ENCODE measurements around the gene DLG4.
A peak's percentile ranks its signal among the peaks of the same experiment; 100 is the strongest.

Gene DLG4

DNA sequence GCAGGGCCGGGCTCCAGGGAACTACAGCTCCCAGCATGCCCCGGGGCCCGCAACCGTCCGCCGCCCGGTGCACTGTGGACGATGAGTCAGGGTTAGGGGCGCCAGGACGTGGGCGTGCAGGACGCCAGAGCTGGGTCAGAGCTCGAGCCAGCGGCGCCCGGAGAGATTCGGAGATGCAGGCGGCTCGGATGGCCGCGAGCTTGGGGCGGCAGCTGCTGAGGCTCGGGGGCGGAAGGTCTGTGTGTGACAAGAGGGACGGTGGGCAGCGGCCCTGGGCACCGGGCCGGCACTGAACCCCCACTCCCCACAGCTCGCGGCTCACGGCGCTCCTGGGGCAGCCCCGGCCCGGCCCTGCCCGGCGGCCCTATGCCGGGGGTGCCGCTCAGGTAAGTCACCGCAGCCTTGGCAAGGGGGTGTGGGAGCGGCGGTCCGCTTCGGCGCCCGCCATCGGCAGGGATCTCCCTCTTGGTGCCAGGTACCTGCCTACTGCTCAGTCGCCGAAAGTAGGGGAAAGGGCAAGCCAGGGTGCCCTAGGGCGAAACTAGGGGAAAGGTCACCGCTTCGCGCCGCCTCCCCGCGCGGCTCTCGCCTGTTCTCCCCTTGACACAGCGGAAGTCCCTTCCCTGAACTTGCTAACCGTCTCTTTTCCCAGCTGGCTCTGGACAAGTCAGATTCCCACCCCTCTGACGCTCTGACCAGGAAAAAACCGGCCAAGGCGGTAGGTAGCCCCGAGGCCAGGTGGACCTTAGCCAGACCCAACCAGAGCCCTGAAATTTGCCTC, at the start of gene DLG4, which contains the start of gene ACADVL:
TSS of gene DLG4 (minus strand) at position 25 of the 781 bp plus-strand sequence.
TSS of gene ACADVL (plus strand) at position 127 of the 781 bp plus-strand sequence. CDS start at position 174, 47 bp downstream.
- DNase-seq, result peak; percentile 76

DNA sequence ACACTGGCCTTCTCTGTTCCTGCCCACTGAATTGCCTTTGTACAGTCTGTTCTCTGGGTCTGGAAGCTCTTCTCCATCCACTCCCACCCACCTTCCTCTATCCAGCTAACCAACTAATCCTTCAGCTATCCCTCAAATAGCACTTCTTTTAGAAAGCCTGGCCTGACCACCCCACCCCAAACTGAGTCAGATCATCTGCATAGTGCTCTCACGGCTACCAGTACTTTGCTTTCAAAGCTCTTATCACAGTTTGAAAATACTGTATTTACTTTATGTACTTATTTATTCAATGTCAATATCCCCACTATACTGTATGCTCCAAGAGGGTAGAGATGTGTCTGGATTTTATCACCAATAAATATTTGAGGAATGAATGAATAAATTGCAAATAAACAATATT, 47.1 kb upstream of the DLG4 start:
- no peak for DNase-seq

DNA sequence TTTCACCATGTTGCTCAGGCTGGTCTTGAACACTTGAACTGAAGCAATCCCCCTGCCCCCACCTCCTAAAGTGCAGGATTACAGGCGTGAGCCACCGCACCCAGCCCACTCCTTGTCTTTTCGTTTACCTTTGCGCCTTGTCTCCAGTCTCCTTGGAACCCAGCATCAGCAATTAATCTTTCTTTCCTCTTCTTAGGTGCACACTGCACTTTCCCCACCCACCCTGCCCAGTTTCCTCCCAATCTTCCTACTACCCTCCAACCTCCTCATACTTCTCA, 44.1 kb upstream of the DLG4 start:
- DNase-seq, result no peak

DNA sequence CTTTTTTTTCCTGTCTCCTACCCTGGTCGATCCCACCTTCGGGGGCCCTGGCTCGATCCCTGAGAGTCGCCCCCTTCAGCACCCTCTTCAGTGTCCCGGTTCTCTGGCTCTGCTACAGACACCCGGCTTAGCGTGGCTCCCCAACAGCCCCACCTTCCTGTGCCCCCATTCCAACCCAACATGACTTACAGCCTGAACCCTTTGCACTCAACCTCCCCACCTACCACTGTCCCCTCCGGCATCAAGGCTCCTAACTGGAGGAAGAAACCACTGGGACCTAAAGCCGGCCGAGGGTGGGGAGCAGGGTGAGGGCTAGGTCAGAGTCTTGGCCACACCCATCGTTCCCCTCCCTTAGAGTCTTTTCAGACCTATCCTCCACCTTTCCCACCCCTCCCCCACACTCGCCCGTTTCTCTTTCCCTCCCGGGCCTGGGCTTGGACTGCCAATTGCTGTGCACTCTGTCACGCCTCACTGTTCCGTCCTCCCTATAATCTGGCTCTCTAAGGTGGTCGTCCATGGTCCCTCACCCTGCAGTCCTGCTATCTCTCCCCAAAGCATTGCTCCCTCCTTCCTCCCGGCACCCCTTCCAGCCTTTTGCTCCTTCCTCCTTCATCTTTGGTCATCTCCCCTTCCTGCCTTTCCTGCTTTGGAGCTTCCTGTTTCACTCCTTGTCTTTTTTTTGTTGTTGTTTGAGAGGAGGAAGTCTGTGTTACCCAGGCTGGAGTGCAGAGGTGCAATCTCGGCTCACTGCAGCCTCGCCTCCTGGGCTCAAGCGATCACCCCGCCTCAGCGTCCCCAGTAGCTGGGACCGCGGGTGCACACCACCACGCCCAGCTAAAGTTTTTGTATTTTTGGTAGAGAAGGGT, 43.5 kb upstream of the DLG4 start:
- DNase-seq, result no peak

DNA sequence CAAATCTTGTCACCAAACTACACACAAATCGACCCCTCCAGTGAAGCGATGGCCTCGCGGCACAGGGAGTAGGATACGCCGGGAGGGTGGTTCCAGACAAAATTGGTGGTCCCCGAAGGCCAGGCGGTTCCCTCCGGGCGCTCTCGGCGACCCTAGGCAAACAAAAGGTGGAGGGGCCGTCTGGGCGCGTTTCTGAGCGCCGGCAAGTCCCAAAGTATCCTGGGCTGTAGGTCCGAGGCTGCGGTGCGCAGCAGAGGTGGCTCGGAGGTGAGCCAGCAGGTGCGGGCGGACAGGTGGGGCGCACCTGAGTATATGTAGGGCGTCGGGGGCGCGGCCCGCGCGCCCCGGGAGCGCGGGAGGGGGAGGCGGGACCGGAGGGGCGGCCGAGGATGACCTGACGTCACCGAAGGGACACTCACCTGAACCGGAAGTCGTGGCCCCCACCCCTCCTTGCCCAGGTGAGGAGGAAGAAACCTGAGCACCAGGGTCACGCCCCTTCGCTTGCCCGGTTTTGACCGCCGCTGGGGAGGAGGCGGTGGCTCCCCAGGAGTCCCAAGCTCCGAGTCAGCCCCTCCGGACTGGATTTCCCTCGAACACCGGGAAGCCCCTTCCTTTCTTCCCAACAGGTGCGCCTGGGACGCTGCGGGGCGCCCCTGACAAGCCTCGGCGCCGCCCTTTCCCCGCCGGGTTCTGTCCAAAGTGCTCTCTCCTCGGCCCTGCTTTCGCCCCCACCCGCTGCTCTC, 42.7 kb upstream of the DLG4 start, which contains the start of gene CLDN7:
TSS of gene CLDN7 (minus strand) at position 287 of the 743 bp plus-strand sequence. CDS start 435 bp downstream, outside the sequence.
- no peak for DNase-seq

DNA sequence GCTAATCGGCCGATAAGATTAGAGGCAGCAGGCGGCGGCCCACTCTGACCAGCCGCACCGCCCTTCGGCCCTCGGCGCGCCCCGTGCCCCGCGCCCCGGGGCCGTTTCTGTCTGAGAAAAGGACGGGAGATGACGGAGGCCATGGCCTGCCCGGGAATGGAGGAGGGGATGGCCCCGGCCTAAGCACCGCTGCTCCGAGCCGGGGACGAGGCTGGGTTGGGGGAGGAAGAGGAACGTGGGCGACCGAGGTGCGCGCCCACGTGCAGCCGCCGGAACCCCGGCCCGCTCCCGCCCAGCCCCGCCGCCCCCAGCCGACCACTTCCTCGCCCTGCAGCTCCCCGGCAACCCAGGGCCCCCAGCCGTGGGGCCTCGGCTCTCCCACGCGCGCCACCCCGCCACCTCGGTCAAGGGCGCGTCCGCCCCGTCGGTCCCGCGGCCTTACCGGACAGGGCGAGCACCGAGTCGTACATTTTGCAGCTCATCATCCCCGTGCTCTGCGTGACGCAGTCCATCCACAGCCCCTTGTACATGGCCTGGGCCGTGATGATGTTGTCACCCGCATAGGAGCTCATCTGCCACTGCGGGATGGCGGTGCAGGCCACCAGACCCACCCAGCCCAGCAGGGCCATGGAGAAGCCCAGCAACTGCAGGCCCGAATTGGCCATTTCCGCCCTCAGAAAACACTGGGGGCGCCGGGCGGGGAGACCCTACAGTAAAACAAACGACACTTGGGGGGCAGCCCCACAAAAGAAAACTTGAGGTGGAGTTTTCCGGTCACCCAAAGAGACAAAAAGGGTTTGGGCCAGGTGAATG, 41.9 kb upstream of the DLG4 start:
- DNase-seq, result peak; percentile 33

DNA sequence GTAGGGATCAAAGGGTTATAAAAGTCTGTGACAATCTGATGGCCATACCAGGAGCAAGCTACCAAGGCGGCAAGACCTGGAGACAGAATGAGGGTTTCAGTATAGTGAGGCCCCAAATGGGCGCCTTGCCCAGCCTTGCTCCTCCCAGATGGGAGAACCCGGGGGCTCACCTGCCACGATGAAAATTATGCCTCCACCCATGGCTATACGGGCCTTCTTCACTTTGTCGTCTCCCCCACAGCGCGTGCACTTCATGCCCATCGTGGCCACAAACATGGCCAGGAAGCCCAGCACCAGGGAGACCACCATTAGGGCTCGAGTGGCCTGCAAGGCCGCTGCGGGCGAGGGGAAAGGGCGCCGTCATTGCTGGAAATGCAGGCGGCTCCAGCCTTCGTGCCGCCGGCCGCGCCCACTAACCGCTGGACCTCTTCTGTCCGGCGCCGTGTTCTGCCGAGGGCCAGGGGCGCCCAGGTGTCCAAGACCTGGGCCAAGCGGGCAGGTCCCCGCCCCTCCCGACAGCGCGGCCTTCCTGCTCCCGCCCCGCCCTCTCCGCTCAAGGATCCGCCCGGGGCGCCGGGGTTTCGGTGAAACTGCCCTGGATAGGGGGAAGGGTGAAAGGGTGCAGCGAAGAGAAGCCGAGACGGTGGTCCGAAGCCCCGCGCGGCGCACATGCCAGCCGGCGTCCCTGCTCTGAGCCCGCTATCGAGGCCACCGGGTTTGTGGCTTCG, 41.2 kb upstream of the DLG4 start:
- no peak for DNase-seq

DNA sequence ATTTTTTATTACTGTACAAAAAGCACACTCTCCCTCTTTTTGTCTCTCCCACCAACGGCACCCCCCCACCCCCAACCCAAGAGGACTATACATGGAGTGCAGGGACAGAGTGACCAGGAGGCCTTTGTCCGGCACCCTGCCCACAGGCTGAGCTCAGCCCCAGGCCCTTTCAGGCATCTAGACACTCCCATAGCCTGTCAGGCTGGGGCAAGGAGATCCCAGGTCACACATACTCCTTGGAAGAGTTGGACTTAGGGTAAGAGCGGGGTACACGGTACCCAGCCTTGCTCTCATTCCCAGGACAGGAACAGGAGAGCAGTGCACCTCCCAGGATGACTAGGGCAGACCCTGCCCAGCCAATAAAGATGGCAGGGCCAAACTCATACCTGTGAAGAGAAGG, 40.5 kb upstream of the DLG4 start:
- no peak for DNase-seq

DNA sequence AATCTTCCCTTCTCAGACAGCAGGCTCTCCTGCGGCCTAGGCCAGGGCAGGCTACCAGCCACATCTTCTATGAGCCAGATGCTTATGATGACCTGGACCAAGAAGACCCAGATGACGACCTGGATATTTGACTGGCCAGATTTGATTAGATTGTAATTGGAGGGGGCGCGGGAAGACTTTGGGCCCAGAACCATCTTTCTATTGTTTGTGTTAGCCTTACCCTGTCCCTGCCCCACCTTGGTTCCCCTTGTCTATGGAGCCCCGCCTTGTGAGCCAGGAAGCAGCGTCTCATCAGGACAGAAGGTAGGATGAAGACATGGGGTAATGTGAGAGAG, 39.9 kb upstream of the DLG4 start:
- no peak for DNase-seq

DNA sequence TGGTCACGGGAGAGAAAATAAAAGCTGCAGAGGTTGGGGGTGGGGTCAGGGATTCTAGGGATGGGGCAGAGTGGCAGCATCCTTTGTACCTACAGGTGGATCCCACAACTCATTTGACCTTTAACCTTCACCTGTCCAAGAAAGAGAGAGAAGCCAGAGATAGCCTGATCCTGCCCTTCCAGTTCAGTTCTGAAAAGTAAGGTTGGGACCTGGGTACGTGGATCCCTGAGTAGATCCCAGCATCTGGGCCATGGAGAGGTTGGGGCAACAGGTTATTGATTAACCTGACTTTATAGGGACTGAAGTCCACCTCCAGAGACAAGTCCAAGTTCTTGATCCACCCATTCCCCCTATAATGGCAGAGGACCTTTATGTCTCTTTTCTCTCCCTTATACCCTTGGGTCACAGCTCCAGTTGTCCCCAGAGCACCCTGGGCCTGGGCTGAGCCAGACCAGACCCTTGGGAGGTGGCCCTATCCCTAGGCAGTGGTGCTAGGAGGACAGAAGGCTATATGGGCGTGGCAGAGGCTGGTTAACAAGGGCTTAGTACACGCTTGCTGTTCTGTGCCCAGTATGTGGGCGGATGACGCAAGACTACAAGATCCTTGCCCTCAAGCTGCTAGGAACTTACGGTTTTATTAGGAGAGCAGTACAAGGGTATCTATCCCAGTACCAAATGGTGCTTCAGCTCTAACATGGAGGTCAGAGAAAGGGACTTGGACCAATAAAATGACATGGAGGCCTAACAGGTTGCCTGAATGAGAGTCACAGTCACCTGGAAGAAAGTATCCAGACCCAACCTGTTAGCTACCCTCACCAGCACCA, 39.3 kb upstream of the DLG4 start:
- DNase-seq, result no peak

DNA sequence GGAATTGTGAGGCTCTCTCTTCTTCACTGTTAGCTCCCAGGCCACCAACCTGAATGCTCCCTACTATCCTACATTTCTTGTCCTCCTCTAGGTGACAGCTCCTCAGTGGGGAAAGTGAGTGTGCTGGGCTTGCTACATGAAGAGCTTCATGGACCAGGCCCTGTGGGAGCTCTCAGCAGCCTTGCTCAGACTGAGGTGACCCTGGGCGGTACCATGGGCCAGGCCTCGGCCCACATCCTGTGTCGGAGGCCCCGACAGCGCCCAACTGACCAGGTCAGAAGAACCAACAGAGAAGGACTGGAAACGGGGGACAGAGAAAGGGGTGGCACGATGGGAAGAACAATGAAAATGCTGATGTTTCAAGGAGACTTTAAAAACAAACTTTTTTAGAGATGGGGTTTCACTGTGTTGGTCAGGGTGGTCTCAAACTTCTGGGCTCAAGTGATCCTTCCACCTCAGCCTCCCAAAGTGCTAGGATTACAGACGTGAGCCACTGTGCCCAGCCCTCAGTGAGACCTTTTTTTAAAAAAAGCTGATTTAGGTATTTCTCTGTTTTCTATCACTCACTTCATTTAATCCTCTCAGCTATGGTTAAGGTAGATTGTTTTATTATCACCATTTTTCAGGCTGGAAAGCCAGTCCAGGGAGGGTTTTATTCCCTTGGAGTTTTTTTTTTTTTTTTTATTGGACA, 37.3 kb upstream of the DLG4 start:
- DNase-seq, result no peak

DNA sequence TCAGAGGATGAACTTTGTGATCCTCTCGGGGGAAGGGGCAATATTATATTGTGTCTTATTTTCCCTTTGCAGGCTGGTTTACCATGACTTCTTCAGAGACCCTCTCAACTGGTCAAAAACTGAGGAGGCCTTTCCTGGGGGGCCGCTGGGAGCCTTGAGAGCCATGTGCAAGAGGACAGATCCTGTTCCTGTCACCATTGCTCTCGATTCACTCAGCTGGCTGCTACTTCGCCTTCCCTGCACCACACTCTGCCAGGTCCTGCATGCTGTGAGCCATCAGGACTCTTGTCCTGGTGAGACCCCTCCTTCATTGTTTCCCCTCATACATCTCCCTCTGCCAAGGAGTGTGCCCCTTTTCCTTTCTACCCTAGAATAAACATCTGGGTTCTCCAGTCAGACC, 34.9 kb upstream of the DLG4 start:
- DNase-seq, result no peak

DNA sequence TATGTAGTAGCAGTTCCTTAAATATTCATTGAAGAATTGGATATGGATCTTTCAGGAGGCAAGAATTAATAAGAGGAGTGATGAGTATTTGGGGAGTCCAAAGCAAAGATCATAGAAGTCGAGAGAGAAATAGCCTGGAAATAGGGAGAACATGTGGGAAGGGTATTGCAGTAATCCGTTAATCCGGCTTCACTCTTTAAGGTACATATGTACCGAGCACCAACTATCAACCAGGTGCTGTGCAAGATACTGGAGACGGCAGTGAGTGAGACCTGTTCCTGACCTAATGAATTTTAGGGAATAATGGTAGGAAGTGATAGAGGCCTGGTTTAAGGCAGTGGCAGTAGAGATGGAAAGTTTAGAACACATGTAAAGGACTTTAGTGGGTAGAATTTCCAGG, 33.4 kb upstream of the DLG4 start:
- no peak for DNase-seq

DNA sequence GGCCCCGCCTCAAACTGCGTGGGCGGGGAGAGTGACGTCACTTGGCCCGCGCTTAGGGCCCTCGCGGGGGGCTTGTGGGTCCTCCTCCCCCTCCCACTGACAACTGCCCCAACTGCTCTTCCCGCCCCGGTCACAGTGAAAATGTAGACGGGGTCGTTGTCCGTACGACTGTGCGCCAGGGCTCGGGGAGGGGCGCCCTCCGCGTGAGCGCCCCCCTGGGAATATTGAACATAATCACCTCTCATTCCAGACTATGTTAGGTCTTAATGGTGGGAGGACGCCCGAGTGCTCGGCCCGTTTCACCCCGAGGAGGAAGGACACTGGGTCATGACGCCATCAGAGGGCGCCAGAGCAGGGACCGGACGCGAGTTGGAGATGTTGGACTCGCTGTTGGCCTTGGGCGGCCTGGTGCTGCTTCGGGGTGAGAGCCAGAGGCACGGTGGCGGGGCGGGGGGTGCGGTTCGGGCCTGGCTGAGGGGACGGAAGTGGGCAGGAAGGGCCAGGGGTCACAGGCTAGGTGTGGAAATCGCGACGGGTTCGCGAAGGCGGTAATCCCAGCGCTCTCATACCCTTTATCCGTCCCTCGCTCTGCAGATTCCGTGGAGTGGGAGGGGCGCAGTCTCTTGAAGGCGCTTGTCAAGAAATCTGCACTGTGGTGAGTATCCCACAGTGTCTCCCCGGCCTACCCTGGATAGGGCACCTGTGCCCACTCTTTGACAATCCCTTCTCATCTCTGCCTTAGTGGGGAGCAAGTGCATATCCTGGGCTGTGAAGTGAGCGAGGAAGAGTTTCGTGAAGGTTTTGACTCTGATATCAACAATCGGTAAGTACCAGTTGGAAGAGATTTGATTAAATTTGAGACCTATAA, 32.8 kb upstream of the DLG4 start, which contains the start of gene ELP5:
TSS of gene ELP5 (plus strand) at position 40 of the 868 bp plus-strand sequence. CDS start at position 376, 336 bp downstream.
- peak; percentile 84 for DNase-seq

DNA sequence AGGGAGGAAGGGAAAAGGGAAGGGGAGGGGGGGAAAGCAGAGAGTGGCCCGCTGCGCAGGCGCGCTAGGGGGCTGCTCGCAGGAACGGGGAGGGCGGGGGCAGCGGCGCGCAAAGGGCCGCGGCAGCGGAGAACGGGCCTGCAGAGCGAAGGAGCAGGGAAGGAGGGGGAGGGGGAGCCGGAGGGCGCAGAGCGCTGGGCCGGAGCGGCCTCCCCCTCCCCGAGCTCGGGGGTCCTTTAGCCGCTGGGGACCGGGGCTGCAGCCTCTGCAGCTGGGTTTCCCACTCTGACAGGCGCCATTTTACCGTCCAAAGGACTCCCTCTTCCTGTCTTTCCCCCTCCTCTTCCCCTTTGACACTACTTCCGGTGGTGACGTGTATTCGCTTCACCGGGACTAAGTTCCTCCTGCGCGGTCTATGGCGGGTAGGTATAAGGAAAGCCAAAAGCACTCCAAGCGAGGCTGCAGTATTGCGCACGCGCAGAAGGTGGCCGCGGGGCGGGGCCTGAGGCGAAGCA, 32.1 kb upstream of the DLG4 start, which contains the start of gene CTDNEP1:
TSS of gene CTDNEP1 (minus strand) at position 74 of the 515 bp plus-strand sequence. CDS start 438 bp downstream, outside the sequence.
- DNase-seq, result peak; percentile 95

DNA sequence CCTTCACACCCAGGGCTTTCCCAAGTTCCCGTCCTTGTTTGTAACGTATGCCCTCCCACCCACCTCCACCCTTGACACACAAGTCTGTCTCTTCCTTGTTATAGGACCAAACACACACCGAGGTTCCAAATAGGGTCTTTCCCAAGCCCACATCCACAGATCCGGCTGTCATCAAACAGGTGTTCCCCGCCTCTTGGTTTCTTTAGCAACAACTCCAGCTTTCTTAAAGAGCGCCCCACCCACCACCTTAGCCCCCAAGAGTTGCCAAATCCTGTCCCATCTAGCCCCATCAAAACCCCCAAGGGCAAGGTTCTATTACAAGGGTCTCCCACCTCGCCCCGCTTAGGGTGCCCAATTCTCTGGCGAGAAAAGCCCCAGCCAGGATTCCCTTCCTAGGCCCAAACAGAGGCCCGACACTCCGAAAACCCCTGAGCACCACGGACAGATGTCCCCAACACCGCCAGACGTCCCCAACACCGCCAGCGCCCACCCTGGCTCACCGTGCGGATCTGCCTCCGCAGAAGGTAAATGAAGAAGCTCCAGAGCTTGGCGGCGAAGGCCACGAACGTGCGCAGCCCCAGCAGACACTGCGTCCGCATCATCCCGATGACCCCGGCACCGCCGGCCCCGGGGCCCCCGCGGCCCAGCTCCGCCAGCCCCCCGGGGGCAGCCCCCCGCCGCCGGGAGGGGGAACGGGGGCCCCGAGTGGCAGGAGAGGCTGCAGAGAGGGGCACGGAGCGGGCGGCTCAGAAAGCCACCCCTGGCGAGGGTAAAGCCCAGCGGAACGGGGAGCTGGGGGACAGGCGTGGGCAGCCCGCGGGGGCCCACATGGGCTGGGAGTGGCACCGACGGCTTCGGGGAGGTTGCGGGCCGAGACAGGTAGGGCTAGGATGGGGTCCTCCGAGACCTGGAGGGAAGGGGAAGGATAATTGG, 31.3 kb upstream of the DLG4 start:
- DNase-seq, result no peak

DNA sequence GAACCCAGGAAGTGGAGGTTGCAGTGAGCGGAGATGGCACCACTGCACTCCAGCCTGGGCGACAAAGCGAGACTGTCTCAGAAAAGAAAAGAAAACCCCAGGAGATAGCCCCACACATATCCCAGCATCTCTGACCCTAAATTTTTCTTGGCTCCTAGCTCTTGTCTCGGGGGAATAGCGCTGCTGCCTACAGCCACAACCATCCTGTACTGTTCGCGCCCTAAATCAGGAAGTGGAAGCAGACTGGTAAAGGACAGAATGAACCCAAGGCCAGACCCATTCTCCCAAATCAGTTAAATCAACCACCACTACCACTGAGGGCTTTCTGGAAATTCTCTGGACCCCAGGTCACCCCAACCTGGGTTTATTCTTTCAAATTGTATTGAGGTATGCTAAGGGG, 30.2 kb upstream of the DLG4 start:
- DNase-seq, result no peak

DNA sequence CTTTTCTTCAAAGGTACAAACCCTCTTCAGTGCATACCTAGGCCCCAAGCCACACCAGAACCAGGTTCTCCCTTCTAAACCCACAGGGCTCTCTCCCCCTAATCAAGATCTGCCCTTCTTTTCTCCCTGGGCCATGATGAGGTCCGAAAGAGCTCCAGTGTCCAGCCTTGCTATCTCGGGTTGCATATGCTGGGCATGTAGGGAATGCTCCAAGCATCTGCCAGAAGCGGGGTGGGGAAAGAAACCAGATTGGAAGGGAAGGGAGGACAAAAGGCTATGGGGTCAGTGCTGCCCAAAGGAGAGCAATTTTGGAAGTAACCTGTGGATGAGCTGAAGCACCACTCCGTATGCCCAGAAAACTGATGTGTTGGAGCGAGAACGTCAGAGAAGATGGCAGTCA, 29.6 kb upstream of the DLG4 start:
- no peak for DNase-seq
